GM18519 (cell line): ENCODE measurements around the gene TRIM13.
"Not testable (repeated sequence)": the region's sequence is repeated elsewhere in the genome, so short reads cannot be mapped to it uniquely, and the experiment has no call there.

Experiments used
- ATAC-seq: cut with Tn5 transposase; IDR thresholded peaks from one replicate; pipeline ENCODE4 v1.9.1; 2021; ENCODE audit warnings: mild to moderate bottlenecking, moderate library complexity; ENCODE audit not compliant: unreplicated experiment, low FRiP score

TRIM13 gene

DNA sequence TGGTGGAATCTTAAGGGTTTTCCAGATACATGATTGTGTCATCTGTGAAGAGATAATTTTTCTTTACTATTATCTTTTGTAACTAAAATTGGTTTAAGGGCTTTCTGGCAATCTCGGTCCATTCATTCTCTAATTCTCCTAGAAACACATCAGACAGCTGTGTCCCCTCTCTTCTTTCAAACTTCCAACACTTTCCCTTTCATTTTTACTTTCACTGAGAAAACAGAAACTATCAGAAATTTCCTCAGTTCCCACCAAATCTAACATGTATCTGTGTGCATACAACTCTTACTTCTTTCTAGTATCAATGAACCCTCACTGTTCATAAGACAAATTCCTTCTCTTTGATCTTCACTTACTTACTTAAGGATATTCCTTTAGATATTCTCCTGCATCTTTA lies 58.6 kb downstream of the TRIM13 start:
- no peak for ATAC-seq

DNA sequence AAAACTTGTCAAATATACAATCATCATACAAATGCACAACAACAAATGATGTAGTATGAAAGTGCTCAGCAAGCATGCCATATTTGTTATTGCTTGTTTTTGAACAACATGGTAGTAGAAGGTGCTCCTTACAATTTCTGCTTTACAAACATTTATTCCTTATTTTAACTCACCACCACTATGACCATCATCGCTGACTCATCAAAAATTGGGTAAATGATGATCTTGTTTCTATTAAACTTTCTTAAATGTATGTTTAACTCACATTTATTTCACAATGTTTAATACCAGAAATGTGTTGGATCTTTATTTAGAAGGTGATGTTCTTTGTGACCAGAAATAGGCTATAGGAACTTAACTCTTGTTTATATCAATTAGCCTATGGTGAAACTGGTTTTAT lies 63.9 kb downstream of the TRIM13 start:
- ATAC-seq = no peak

DNA sequence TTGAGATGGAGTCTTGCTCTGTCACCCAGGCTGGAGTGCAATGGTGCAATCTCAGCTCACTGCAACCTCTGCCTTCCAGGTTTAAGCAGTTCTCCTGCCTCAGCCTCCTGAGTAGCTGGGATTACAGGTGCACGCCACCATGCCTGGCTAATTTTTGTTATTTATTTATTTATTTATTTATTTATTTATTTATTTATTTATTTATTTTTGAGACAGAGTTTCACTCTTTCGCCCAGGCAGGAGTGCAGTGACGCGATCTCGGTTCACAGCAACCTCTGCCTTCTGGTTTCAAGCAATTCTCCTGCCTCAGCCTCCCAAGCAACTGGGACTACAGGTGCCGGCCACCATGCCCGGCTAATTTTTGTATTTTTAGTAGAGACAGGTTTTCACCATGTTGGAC lies 65.5 kb downstream of the TRIM13 start:
- not testable (repeated sequence) for ATAC-seq

DNA sequence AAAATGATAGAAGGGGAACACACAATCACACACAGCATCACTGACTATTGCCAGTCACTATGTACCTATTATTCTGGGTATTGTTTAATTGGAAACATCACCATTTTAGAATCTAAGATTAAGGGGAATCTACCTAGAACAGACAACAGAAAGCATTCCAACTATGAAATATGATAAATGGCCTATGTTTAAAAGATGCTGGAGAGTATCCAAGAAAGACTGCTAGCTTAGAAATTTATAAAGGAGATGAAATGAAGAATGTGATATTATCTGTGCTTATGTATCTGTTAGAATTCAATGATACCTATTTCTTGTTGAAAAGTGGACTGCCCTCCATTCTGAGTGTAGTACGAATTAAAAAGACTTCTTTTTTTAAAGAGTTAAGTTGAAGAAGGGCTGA lies 68.9 kb downstream of the TRIM13 start:
- ATAC-seq = no peak
